AG09309 (cell line): ENCODE data around the gene OR51A2.
"Not testable (repeated sequence)": the region's sequence is repeated elsewhere in the genome, so short reads cannot be mapped to it uniquely, and the experiment has no call there.

Experiments
- DNase-seq: peaks from one replicate; pipeline ENCODE4 v3.0.0-alpha.2; 2010; ENCODE audit warnings: low read depth
- H3K4me3 ChIP-seq: 2 replicates; pipeline ENCODE4 v1.5.1; 2011; ENCODE audit warnings: mild to moderate bottlenecking, low read depth, low read length, moderate library complexity; ENCODE audit not compliant: control insufficient read depth
- CTCF ChIP-seq: IDR thresholded peaks from 2 replicates; pipeline ENCODE4 v1.5.1; 2011; ENCODE audit warnings: mild to moderate bottlenecking, low read depth, low read length, inconsistent platforms; ENCODE audit not compliant: insufficient read depth, control insufficient read depth; ENCODE audit errors: missing control alignments

OR51A2 gene

GRCh38 chr11:4955613-4956012, at the start of gene OR51A2:
Gene OR51A2, minus strand, starts transcription at chr11:4955713. Its CDS starts 0 bp downstream, at chr11:4955713.
- not testable (repeated sequence) for DNase-seq, H3K4me3 ChIP-seq

- no peak for TF ChIP-seq CTCF
- no peak overlapping the region for H3K4me3 ChIP-seq
- no peak for DNase-seq
These were observed 49.1 kb upstream of the OR51A2 start for GRCh38 chr11:5004424-5005274.

GRCh38 chr11:4994551-4994950, 39.0 kb upstream of the OR51A2 start, which contains the start of gene OR51L1:
Gene OR51L1, plus strand, starts transcription at chr11:4994851. Its CDS starts 4,132 bp downstream, at chr11:4998983.
- H3K4me3 ChIP-seq: no peak within 1 kb of the TSS
- DNase-seq: no peak
- no peak for TF ChIP-seq CTCF

GRCh38 chr11:4991060-4991459, 35.5 kb upstream of the OR51A2 start:
- no peak overlapping the region for H3K4me3 ChIP-seq
- TF ChIP-seq CTCF: no peak
- DNase-seq: no peak

GRCh38 chr11:4983841-4984240, 28.3 kb upstream of the OR51A2 start:
- TF ChIP-seq CTCF: no peak
- no peak for DNase-seq
- H3K4me3 ChIP-seq: no peak overlapping the region

GRCh38 chr11:4982678-4983077, 27.2 kb upstream of the OR51A2 start:
- H3K4me3 ChIP-seq: no peak overlapping the region
- no peak for DNase-seq
- TF ChIP-seq CTCF: no peak

- no peak for TF ChIP-seq CTCF
These were observed 23.5 kb upstream of the OR51A2 start for GRCh38 chr11:4979036-4979435.

More at GRCh38 chr11:4979036-4979435, 23.5 kb upstream of the OR51A2 start:
- DNase-seq: no peak
- no peak overlapping the region for H3K4me3 ChIP-seq
